Measurements from ENCODE around the gene KRTAP5-9.
"Not testable (repeated sequence)": the region's sequence is repeated elsewhere in the genome, so short reads cannot be mapped to it uniquely, and the experiment has no call there.

The KRTAP5-9 gene, protein sequence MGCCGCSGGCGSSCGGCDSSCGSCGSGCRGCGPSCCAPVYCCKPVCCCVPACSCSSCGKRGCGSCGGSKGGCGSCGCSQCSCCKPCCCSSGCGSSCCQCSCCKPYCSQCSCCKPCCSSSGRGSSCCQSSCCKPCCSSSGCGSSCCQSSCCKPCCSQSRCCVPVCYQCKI

DNA sequence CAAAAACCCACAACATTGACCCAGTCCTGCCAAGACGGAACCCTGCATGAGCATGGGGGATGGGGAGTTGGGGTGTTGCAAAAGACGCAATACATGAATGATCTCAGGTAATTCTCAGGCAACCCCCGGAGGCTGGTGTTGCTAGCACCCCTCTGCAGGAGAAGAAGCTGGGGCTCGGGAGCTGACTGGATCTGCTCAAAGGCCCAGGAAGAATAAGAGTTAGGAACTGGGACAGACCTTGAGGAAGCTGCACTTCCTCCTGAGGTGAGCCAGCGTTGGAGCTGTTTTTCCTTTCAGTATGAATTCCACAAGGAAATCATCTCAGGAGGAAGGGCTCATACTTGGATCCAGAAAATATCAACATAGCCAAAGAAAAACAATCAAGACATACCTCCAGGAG, at the start of gene KRTAP5-9:
TSS of gene KRTAP5-9 (plus strand) at position 301 of the 400 bp plus-strand sequence. CDS start 238 bp downstream, outside the sequence.
- DNase-seq = no peak

DNA sequence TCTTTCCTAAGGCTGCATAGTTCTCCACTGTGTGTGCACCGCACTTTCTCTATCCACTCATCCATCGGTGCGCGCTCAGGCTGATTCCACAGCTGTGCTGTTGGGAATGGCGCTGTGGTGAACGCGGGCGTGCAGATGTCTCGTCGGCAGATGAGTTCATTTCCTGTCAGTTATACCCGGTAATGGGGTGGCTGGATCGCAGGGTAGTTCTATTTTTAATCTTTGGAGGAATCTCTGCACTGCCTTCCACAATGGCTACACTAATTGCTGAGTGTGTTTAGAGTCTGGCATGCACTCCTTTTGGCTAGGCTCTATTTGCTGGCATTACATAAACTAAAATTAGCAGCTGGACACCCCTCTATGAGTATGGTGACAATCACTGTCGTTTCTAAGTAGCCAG, 49.1 kb upstream of the KRTAP5-9 start:
- DNase-seq = no peak

DNA sequence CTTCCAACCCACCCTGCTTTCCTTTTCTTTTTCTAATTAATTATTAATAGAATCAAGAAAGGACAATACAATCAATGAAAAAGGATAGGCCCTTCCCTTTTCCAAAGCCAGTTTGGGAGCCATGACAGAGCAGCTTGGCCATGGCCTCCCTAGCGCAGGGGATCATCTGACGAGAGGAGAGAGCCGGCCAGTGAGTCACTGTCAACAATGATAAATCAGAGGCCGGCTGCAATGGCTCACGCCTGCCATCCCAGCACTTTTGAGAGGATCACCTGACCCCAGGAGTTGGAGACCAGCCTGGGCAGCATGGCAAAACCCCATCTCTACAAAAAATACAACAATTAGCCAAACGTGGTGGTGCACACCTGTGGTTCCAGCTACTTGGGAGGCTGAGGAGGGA, 48.7 kb upstream of the KRTAP5-9 start:
- DNase-seq = no peak

DNA sequence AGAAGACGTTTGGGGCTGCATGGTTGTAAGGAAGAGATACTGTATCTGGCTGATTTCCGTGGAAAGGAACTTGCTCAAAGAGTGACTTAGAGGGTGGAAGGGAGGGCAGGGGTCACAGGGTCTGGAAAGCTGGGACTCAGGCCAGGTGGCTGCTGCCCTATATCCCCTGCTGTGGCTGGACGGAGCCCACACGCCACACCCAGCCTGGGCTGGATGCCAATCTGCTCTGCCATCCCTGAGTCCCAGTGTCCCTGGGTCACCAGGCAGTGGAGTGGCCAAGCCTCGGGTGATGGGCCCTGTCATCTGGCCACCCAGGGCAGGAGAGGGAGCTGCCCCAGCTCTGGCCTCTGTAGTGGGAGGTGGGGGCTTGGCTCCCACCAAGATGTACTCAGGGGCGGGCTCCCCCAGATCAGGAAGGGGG, 47.6 kb upstream of the KRTAP5-9 start:
- DNase-seq = no peak

DNA sequence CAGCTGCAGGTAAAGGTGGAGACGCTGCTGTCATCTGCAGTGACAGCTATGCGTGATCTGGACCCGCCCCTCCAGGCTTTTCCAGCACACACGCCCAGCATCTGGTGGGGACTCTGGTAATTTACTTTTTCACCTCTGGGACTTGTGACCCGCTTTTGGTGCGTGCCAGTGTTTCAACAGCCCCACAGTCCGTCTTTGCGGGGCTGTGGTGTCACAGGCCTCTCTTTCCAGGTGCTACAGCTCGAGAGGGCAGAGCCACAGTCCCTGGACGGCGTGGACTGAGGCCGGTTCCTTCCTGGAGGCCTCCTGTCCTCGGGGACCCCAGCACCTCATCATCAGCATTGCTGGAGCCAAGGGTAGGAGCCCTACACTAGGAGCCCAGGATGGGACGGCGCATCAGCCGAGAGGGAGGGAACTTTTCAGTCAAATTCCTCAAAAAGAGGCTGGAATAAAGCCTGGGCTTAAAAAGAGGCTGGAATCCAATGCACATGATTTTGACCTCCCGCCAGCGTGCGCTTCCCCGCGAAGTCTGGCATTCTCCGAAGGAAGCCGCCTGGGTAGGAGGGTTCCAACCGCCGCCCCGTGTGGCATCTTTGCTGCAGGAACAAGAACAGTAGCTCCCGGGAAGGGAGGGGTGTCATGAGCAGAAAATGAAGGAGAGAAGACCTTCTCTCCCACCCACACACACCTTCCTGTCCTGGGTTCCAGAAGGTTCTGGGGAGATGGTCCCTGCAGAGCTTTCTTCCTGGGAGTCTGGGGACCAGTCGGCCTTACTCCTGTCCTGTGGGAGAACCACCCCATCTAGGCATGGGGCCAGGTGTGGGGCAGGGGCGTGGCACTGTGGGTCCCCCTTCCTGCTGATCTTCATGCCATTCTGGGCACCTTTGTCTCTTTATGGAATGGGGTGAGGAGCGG, 46.9 kb upstream of the KRTAP5-9 start:
- DNase-seq = no peak

GRCh38 chr11:71502026-71502425, 46.2 kb upstream of the KRTAP5-9 start:
- no peak for DNase-seq

DNA sequence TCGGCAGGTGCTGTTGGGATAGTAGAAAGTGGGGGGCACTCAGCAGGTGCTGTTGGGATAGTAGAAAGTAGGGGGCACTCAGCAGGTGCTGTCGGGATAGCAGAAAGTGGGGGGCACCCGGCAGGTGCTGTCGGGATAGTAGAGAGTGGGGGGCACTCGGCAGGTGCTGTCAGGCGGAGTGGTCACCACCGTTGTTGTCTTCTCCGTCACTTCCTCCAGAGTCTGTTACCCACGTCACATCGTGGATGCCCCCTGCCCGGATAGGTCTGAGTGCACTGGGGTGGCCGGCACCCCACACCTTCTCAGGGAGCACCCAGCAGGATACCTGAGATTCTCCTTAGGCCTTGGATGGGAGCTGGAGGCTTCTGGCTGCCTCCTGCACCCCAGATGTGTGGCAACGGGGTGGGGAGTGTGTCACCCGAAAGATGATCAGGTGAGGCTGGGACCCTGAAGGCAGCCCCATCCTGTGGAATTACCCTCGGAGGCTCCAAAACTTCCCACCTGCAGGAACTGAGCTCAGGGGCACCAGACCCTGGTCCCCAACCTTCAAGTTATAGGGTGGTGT, 45.3 kb upstream of the KRTAP5-9 start:
- no peak for DNase-seq

DNA sequence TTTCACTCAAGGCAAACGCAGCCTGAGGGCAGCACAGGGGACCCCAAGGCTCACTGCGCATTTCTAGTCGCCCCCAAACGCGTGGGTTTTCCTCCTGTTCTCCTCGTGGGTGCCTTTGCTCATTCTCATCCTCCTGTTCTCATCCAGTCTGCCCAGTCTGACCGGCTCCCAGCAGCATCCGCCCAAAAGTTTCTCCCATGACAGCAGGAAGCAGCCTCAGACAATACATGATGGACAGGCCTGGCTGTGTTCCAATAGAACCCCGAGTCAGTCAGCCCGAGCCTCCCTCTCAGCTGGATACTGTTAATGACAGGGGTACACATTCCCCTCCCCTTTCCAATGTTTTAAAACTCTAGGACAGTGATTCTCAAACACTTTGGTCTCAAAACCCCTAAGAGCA, 43.7 kb upstream of the KRTAP5-9 start:
- DNase-seq = no peak

GRCh38 chr11:71505001-71505400, 43.2 kb upstream of the KRTAP5-9 start:
- DNase-seq = no peak

- no peak for DNase-seq
Measured at GRCh38 chr11:71505781-71506180, 42.4 kb upstream of the KRTAP5-9 start.

DNA sequence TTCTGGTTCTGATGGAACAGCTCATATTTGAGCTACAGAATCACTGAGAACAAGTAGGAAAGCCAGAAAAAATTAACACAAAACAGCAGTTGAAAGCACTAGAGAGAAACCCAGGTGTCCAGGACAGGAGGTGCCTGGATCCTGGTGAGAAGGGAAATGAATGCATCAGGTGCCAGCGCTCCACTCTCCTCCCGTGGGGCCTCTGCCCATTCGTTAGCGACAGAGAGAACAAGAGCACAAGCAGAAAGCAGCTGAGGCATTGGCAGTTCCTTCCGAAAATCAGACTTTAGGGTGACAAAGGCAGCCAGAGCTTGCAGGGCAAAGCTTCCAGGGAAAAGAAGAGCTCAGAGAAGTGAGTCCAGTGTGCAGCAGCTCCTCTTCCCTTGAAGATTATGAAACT, 41.1 kb upstream of the KRTAP5-9 start:
- no peak for DNase-seq

GRCh38 chr11:71518506-71519471, 29.4 kb upstream of the KRTAP5-9 start:
- no peak for DNase-seq

GRCh38 chr11:71519546-71519945, 28.7 kb upstream of the KRTAP5-9 start:
- DNase-seq = no peak

- DNase-seq = no peak
Measured at GRCh38 chr11:71525188-71525937, 22.9 kb upstream of the KRTAP5-9 start.

GRCh38 chr11:71525938-71526495, 22.2 kb upstream of the KRTAP5-9 start:
- no peak for DNase-seq

DNA sequence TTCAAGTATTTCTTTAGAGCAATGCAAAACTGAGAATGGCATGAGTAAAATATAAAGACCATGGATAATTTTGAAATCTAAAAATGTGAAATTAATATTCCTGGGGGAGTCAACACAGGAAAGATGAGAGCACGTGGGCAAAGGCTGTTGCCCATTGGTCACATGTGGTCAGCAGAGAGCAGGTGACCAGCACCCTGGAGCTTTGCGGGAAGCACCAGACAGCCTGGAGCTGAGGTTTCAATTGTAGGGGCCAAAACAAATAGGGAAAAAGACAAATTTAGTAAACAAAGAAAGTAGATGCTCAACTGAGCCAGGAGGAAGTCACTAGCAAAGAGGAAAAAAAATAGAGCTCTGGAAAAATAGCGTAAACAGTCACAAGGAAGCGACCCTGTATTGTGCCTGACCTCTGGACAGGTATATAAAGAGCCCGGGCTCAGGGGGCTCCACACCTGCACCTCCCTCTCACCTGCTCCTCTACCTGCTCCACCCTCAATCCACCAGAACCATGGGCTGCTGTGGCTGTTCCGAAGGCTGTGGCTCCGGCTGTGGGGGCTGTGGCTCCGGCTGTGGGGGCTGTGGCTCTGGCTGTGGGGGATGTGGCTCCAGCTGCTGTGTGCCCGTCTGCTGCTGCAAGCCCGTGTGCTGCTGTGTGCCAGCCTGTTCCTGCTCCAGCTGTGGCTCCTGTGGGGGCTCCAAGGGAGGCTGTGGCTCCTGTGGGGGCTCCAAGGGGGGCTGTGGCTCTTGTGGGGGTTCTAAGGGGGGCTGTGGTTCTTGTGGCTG, 21.2 kb upstream of the KRTAP5-9 start, which contains the start of gene KRTAP5-7:
TSS of gene KRTAP5-7 (plus strand) at position 472 of the 780 bp plus-strand sequence. CDS start at position 506, 34 bp downstream.
- not testable (repeated sequence) for DNase-seq

DNA sequence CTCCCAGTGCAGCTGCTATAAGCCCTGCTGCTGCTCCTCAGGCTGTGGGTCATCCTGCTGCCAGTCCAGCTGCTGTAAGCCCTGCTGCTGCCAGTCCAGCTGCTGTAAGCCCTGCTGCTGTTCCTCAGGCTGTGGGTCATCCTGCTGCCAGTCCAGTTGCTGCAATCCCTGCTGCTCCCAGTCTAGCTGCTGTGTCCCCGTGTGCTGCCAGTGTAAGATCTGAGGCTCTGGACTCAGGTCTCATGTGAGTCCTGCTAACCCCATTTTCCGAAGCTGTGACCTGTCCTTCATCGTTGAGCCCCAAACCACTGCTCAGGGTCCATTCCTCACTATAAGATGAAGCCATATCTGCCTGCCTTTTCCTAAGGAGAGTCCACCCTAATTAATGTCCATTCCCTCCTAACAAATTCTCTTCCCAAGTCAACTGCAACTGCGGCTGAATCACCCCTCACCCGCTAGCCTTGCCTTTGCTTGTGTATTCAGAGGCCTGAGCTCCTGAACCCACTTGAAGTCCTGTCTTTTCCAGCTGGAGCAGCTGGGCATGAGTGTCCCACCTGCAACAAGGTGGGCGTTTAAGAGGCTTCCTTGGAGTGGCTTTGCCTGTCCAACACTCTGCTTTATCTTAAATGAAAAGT, 20.5 kb upstream of the KRTAP5-9 start:
- DNase-seq = no peak

GRCh38 chr11:71530602-71531001, 17.6 kb upstream of the KRTAP5-9 start:
- DNase-seq = no peak

DNA sequence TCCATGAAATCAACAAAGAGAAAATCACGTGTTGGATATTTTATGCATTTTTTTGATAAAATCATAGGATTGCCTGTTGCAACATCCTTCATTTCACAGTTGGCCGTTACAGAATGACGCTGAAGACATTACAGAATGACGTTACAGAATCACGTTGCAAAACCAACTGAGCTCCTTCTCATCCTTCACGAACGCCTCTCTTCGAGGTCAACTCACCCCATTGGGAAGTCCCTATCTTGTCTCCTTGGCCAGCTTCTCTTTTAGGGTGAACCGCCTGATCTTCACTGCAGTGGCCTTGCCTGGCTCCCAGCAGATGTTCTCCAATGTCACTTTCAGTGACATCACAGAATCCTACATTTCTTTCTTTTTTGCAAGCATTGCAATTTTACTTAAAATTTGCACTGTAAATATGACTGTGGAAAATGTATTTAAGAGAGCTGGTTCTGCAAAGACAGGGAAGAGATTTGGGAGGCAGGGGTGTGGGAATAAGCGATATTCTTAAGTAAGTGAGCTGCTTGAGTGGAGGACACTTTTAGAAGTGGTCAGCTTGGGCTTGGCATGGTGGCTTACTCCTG, 16.1 kb upstream of the KRTAP5-9 start:
- no peak for DNase-seq

Measured in stimulated activated CD4-positive, alpha-beta T cell treated with anti-CD3 and anti-CD28 coated beads, Interleukin-15, amount 100 ng/mL, for 24 hours (primary cell).